Measurements from ENCODE around the gene GGTLC1. TPM values are rescaled to one million over a fixed set of nuclear protein-coding genes. Genes with fewer than 3 reads are reported as not detected.

Gene GGTLC1
- total RNA-seq, 1 donor from 2014 or later: not detected

DNA sequence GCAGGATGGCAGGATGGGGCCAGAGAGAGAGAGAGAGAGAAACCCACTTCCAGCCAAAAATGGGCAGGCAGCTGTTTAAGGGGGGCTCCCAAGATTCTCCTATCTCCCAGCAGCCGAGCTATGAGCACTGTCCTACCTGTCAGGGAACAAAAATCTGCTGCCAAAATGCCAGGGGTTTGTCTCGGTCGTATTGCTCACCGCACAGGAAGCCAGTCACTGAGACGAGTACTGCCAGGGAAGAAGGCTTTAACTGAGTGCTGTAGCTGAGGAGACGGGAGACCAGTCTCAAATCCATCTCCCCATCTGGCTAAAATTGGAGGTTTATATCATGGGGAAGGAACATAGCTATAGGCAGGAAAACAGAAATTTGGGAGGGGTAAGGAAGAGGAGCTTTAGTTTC is 22.3 kb downstream of the GGTLC1 start:
- DNase-seq (ENCODE audit: low read depth): no peak
- no peak overlapping the region for H3K4me3 ChIP-seq (ENCODE audit: low read depth, low read length)
- no peak for TF ChIP-seq CTCF (conservative IDR thresholded peaks at IDR 0.05; ENCODE audit: low read depth, low read length)

DNA sequence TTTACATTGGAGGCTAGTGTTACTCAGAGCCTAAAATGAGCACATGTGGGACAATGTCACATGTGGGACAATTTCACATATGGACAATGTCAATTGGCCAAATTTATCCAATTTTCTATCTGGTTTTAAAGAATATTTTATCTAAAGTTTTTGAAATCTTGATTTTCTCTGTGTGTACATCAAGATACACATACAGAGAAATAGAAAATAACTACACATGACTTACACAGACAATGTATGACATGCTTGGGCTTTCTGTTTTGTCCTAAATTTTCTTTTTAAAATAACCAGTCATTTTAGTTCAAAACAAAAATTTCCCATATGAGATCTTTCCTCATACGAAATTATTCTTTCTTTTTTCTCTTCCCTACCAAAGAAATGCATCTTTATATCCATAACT is 24.6 kb downstream of the GGTLC1 start:
- DNase-seq (ENCODE audit: low read depth): no peak
- no peak for TF ChIP-seq CTCF (conservative IDR thresholded peaks at IDR 0.05; ENCODE audit: low read depth, low read length)
- no peak overlapping the region for H3K4me3 ChIP-seq (ENCODE audit: low read depth, low read length)

DNA sequence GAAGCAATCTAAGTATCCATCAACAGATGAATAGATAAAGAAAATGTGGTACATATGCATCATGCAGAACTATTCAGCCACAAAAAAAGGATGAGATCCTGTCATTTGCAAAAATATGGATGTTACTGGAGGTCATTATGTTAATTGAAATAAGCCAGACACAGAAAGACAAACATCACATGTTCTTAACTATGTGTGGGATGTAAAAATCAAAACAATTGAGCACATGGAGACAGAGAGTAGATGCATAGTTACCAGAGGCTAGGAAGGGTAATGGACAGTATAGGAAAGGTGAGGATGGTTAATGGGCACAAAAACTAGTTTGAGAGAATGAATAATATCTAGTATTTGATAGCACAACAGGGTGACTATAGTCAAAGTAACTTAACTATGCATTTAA is 26.3 kb downstream of the GGTLC1 start:
- no peak overlapping the region for H3K4me3 ChIP-seq (ENCODE audit: low read depth, low read length)
- TF ChIP-seq CTCF (conservative IDR thresholded peaks at IDR 0.05; ENCODE audit: low read depth, low read length): no peak
- no peak for DNase-seq (ENCODE audit: low read depth)

DNA sequence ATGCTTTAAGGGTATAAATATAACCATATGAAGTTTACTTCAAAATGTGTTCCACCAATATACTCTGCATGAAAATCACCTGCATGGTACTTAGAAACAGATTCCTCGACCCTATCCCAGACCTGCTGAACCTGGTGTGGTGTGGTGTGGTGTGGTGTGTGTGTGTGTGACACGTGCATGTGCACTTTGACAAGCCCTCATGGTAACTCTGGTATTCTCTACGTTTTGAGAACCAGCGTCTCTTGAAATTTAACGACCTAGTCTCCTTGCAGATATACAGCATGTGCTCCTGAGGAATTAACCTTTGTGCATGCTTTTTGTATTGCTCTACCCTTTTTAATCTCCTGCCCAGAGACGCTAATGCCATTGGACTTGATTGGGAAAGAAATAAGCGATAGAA is 29.5 kb downstream of the GGTLC1 start:
- H3K4me3 ChIP-seq (ENCODE audit: low read depth, low read length): no peak overlapping the region
- no peak for DNase-seq (ENCODE audit: low read depth)
- no peak for TF ChIP-seq CTCF (conservative IDR thresholded peaks at IDR 0.05; ENCODE audit: low read depth, low read length)

DNA sequence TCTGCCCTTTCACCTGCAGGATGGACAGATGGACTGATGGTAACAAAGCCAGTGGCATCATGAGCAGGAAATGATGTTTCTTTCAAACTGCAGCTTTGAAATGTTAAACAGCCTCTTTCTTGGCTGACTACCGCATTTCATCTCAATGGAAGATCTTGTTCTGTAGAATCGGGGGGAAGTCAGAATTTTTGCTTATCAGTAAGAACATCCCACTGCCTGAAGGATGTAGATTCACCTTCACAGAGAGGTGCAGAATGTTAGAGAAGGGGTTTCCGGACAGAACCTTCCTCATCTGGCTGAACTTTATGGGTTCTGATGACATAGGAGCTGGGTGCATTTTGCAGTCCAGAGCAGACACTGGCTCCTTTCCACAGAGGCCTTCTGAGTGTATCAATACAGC is 32.7 kb downstream of the GGTLC1 start:
- DNase-seq (ENCODE audit: low read depth): no peak
- no peak for TF ChIP-seq CTCF (conservative IDR thresholded peaks at IDR 0.05; ENCODE audit: low read depth, low read length)
- no peak overlapping the region for H3K4me3 ChIP-seq (ENCODE audit: low read depth, low read length)

DNA sequence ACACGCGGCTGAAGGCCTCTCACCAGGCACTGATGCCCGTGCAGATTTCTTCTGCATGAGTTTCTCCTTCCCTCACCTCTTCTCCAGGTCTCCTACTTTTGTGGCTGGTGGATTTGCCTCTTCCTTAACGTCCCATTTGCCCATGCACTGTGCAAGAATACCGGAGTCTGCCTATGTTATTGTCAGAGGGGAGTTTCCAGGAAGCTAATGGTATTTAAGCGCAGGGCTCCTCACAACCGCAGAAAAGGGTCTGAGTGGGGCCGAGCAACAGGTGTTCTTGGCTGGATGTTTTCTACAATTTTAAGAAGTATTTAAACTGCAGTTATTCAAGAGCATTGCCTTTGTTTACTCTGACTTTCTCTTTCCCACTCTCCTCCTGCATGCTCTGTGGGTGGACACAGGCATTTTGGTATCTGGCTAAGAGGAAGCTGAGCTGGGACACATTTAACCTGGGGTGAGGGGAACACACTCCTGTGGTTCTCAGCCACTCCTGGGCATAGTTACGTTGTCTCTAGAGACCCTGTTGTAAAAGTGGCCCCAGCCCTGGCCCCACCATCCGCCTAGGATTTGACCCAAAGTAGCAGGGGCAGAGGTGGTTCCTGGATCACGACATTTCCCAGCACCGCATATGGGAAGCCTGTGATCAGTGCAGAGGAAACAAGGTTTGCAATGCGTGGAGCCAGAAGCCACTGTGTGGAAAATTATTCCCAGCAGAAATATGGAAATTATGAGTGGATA is 34.4 kb downstream of the GGTLC1 start:
- no peak for DNase-seq (ENCODE audit: low read depth)
- no peak overlapping the region for H3K4me3 ChIP-seq (ENCODE audit: low read depth, low read length)
- no peak for TF ChIP-seq CTCF (conservative IDR thresholded peaks at IDR 0.05; ENCODE audit: low read depth, low read length)

DNA sequence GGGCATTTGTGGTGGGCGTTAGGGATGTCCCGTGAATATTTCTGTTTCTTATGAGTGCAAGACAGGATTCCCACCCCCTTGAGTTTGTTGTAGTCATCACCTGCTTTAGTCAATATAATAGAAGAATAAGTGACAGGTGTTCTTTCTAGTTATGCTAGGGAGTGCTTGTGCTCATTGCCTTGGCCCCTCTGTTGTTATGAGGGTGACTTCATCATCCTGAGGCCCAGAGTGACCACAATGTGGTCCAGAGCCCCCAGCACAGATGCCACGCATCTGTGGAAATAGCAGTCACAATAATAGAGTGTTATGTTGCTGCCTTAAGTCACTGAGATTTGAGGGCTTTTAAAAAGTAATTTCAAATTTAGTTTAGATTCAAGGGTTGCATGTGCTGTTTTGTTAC is 42.4 kb downstream of the GGTLC1 start:
- TF ChIP-seq CTCF (conservative IDR thresholded peaks at IDR 0.05; ENCODE audit: low read depth, low read length): no peak
- no peak overlapping the region for H3K4me3 ChIP-seq (ENCODE audit: low read depth, low read length)
- no peak for DNase-seq (ENCODE audit: low read depth)

All from epithelial cell of proximal tubule (primary cell).